OCI-LY3 (cell line): ENCODE measurements around the gene SH3PXD2A.

ENCODE experiments used
- H2AFZ ChIP-seq: fragments of 200-600, 300-600 bp; shearing (Covaris generic); 2 replicates; pipeline ENCODE4 v1.6.0; 2014; ENCODE audit warnings: antibody characterized with exemption, low read depth, low read length
- H3K27ac ChIP-seq: fragments of 200-600, 300-600 bp; sonication (generic); 2 replicates; pipeline ENCODE4 v1.5.1; 2014; ENCODE audit warnings: mild to moderate bottlenecking, low read length, moderate library complexity, mixed read lengths
- H3K27me3 ChIP-seq: fragments of 200-600, 300-600 bp; sonication (generic); 2 replicates; pipeline ENCODE4 v1.6.1; 2014; ENCODE audit warnings: low read depth, low read length, mixed read lengths
- H3K36me3 ChIP-seq: fragments of 200-600, 300-600 bp; sonication (generic); replicated peaks from 2 replicates; pipeline ENCODE3; 2014; ENCODE audit warnings: low read depth, low read length, mixed read lengths
- H3K4me1 ChIP-seq: fragments of 300-600, 200-600 bp; sonication (generic); 2 replicates; pipeline ENCODE4 v1.6.1; 2014; ENCODE audit warnings: low read length, mixed read lengths
- H3K4me2 ChIP-seq: fragments of 200-600, 300-600 bp; sonication (generic); 2 replicates; pipeline ENCODE4 v1.6.1; 2014; ENCODE audit warnings: low read length, mixed read lengths
- H3K4me3 ChIP-seq: fragments of 300-600, 200-600 bp; sonication (generic); 2 replicates; pipeline ENCODE4 v1.5.1; 2014; ENCODE audit warnings: antibody characterized with exemption, mild to moderate bottlenecking, low read length, moderate library complexity
- H3K79me2 ChIP-seq: fragments of 300-600, 200-600 bp; shearing (Covaris generic); 2 replicates; pipeline ENCODE4 v1.6.1; 2014; ENCODE audit warnings: mild to moderate bottlenecking, low read length, mixed read lengths
- H3K9ac ChIP-seq: fragments of 300-600, 200-600 bp; shearing (Covaris generic); 2 replicates; pipeline ENCODE4 v1.6.0; 2014; ENCODE audit warnings: mild to moderate bottlenecking, low read length, moderate library complexity
- H3K9me3 ChIP-seq: fragments of 200-600, 300-600 bp; shearing (Covaris generic); 2 replicates; pipeline ENCODE4 v1.6.1; 2014; ENCODE audit warnings: low read length, mixed read lengths; ENCODE audit not compliant: insufficient read depth
- H4K20me1 ChIP-seq: fragments of 200-600, 300-600 bp; sonication (generic); 2 replicates; pipeline ENCODE4 v1.6.1; 2016; ENCODE audit warnings: low read length, mixed read lengths; ENCODE audit not compliant: insufficient read depth
- EZH2phosphoT487 ChIP-seq: fragments of 200-600 bp; shearing (Covaris generic); IDR thresholded peaks from 2 replicates; pipeline ENCODE4 v1.6.1; 2018; ENCODE audit warnings: antibody characterized with exemption, mixed run types, low read depth
- TF ChIP-seq, protein P1 (sequence below): fragments of 200-600, 300-600 bp; sonication (generic); IDR thresholded peaks from 2 replicates; pipeline ENCODE4 v1.5.1; 2014; ENCODE audit warnings: antibody characterized with exemption, low read length, low read depth

SH3PXD2A gene

GRCh38 chr10:103564116-103564501 is 291.3 kb downstream of the SH3PXD2A start:
- H3K9me3 ChIP-seq = no peaks in the 10 kb centered on the region
- no peaks in the 10 kb centered on the region for H3K36me3 ChIP-seq
- no peak overlapping the region; the same call in 1 of the 2 replicates for H2AFZ ChIP-seq
- H3K27ac ChIP-seq = no peak overlapping the region
- H3K4me1 ChIP-seq = peaks cover 15% of the 10 kb centered on the region
- no peak overlapping the region for H3K9ac ChIP-seq
- H3K4me3 ChIP-seq = no peak overlapping the region
- H4K20me1 ChIP-seq = no peaks in the 10 kb centered on the region
- no peaks in the 10 kb centered on the region for H3K79me2 ChIP-seq
- TF ChIP-seq, protein P1, sequence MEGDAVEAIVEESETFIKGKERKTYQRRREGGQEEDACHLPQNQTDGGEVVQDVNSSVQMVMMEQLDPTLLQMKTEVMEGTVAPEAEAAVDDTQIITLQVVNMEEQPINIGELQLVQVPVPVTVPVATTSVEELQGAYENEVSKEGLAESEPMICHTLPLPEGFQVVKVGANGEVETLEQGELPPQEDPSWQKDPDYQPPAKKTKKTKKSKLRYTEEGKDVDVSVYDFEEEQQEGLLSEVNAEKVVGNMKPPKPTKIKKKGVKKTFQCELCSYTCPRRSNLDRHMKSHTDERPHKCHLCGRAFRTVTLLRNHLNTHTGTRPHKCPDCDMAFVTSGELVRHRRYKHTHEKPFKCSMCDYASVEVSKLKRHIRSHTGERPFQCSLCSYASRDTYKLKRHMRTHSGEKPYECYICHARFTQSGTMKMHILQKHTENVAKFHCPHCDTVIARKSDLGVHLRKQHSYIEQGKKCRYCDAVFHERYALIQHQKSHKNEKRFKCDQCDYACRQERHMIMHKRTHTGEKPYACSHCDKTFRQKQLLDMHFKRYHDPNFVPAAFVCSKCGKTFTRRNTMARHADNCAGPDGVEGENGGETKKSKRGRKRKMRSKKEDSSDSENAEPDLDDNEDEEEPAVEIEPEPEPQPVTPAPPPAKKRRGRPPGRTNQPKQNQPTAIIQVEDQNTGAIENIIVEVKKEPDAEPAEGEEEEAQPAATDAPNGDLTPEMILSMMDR = no peak
- no peak for TF ChIP-seq EZH2phosphoT487
- H3K4me2 ChIP-seq = peak overlapping the region; percentile 14; the same call in 1 of the 2 replicates
- no peaks in the 10 kb centered on the region for H3K27me3 ChIP-seq

GRCh38 chr10:103563231-103564115 is 291.9 kb downstream of the SH3PXD2A start:
- Histone ChIP-seq H3K9me3 (no peaks in the 10 kb centered on the region), H4K20me1 (no peaks in the 10 kb centered on the region), H3K79me2 (no peaks in the 10 kb centered on the region), H3K4me1 (peaks cover 15% of the 10 kb centered on the region), H2AFZ (no peak overlapping the region), H3K36me3 (no peaks in the 10 kb centered on the region), H3K4me2 (no peak overlapping the region), H3K27me3 (no peaks in the 10 kb centered on the region), H3K9ac (no peak overlapping the region), H3K4me3 (no peak overlapping the region), H3K27ac (no peak overlapping the region)
- no peak for TF ChIP-seq EZH2phosphoT487
- TF ChIP-seq, protein P1 = no peak

DNA sequence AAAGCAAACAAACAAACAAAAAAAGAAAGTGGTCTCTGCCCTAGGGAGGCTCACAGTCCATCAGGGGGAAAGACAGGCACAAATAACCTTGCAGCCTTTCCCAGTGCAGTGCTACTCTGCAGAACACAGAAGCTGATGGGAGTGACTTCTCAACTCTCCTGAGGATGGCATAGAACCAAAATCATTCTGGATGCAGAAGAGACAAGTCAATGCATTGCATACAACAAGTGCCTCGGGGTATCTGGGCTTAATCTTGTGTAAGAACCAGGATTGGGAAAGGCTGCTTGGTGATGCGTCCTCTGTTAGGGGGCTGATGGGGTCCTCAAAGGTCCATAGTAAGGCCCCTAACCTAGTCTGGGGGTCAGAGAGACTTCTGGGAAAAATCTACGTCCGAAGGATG is 293.0 kb downstream of the SH3PXD2A start:
- H3K4me1 ChIP-seq = peaks cover 15% of the 10 kb centered on the region
- no peak overlapping the region for H2AFZ ChIP-seq

DNA sequence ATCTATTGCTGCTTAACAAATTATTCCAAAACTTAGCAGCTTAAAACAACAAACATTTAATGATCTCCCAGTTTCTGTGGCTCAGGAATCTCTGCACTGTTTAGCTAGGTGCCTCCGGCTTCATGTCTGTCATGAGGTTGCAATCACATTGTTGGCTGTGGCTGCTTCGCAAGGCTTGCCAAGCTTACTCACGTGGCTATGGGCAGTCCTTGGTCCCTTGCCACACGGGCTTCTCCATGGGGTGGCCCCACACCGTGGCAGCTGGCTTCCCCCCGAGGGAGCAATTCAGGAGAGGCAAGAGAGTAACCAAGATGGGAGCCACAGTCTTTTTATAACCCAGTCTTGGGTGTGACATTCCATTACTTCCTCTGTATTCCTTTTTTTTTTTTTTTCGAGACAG is 294.5 kb downstream of the SH3PXD2A start:
- no peaks in the 10 kb centered on the region for H3K9me3 ChIP-seq
- no peaks in the 10 kb centered on the region for H4K20me1 ChIP-seq
- no peak overlapping the region for H3K4me2 ChIP-seq
- H2AFZ ChIP-seq = no peak overlapping the region
- H3K27ac ChIP-seq = no peak overlapping the region
- no peaks in the 10 kb centered on the region for H3K27me3 ChIP-seq
- peaks cover 15% of the 10 kb centered on the region for H3K4me1 ChIP-seq
- H3K79me2 ChIP-seq = no peaks in the 10 kb centered on the region
- H3K36me3 ChIP-seq = no peaks in the 10 kb centered on the region
- no peak for TF ChIP-seq EZH2phosphoT487
- TF ChIP-seq, protein P1 = no peak
- H3K9ac ChIP-seq = no peak overlapping the region
- no peak overlapping the region for H3K4me3 ChIP-seq

More for the DNA sequence above, 293.0 kb downstream of the SH3PXD2A start:
- no peaks in the 10 kb centered on the region for H3K27me3 ChIP-seq
- no peaks in the 10 kb centered on the region for H4K20me1 ChIP-seq
- H3K36me3 ChIP-seq = no peaks in the 10 kb centered on the region
- no peak overlapping the region for H3K9ac ChIP-seq
- H3K27ac ChIP-seq = no peak overlapping the region
- H3K4me3 ChIP-seq = no peak overlapping the region
- no peaks in the 10 kb centered on the region for H3K79me2 ChIP-seq
- no peaks in the 10 kb centered on the region for H3K9me3 ChIP-seq
- TF ChIP-seq EZH2phosphoT487 = no peak
- TF ChIP-seq, protein P1 = no peak
- no peak overlapping the region for H3K4me2 ChIP-seq
